Kidney (tissue), 14 donors: ENCODE measurements around the gene SLFN12L. TPM values are rescaled to one million over a fixed set of nuclear protein-coding genes. Genes with fewer than 3 reads are reported as not detected.

Source experiments
- DNase-seq, 5 donors: peaks; one replicate each; pipeline ENCODE4 v3.0.0-alpha.2; 2013 to 2020
- FAIRE-seq: peaks from 2 replicates; lab custom pipeline; 2012; peaks lifted over from hg19 to GRCh38; lab: Jason Lieb, UNC
- H3K27ac ChIP-seq, 2 donors: one replicate each; pipeline ENCODE4 v1.7.0; 2013; ENCODE audit warnings: low read depth in 2 of 2, low read length in 2 of 2, inconsistent platforms in 1 of 2
- H3K27me3 ChIP-seq: one replicate; pipeline ENCODE4 v1.7.1; 2013; ENCODE audit warnings: low read length, inconsistent platforms; ENCODE audit not compliant: control insufficient read depth, insufficient read depth
- H3K36me3 ChIP-seq, 3 donors: one replicate each; pipeline versions ENCODE4 v1.7.0 to v1.7.1; 2013; ENCODE audit warnings: low read length in 3 of 3, control low read depth in 1 of 3, inconsistent platforms in 1 of 3; ENCODE audit not compliant: insufficient read depth in 3 of 3, control insufficient read depth in 2 of 3
- H3K4me1 ChIP-seq, 3 donors: one replicate each; pipeline versions ENCODE4 v1.7.0 to v1.7.1; 2013; ENCODE audit warnings: low read length in 3 of 3, inconsistent platforms in 1 of 3, low read depth in 1 of 3; ENCODE audit not compliant: control insufficient read depth in 2 of 3, insufficient read depth in 2 of 3
- H3K4me3 ChIP-seq, 3 donors: one replicate each; pipeline versions ENCODE4 v1.7.0 to v1.8.1; 2013; ENCODE audit warnings: low read length in 3 of 3, control low read depth in 1 of 3, inconsistent platforms in 1 of 3
- H3K9ac ChIP-seq, 3 donors: one replicate each; pipeline versions ENCODE4 v1.7.0 to v1.7.1; 2013; ENCODE audit warnings: low read length in 3 of 3, control low read depth in 1 of 3, inconsistent platforms in 1 of 3
- H3K9me3 ChIP-seq, 3 donors: one replicate each; pipeline versions ENCODE4 v1.7.0 to v1.7.1; 2013; ENCODE audit warnings: low read length in 3 of 3, control low read depth in 1 of 3, inconsistent platforms in 1 of 3; ENCODE audit not compliant: control insufficient read depth in 2 of 3, insufficient read depth in 1 of 3
- CTCF ChIP-seq: IDR thresholded peaks from 3 replicates; pipeline ENCODE4 v1.5.1; 2012; ENCODE audit warnings: mild to moderate bottlenecking, moderate library complexity, borderline replicate concordance; ENCODE audit not compliant: insufficient read depth; ENCODE audit errors: extremely low read depth
- intact Hi-C: fragments of 100-400 bp; cut with DNase I; formaldehyde crosslinking; loops from one replicate; pipeline ENCODE4 v1.11.1; 2022
- polyA plus RNA-seq: library from polyadenylated mRNA; stranded (reverse); fragments of 350-450 nt; fragmentation: Illumina TruSeq; extraction: RNeasy Lipid Tissue Mini Kit (QIAGEN cat#74804); gene quantifications from one replicate; pipeline ENCODE4 v1.2.3, GENCODE V29; 2014; ENCODE audit warnings: low read depth, low replicate concordance; ENCODE audit not compliant: insufficient read depth
- total RNA-seq: library from RNA; stranded (reverse); fragmentation: NEBNext Ultra II Directional; extraction: Animal tissue kit (Norgen Biotek cat#: 25700); gene quantifications from one replicate; pipeline ENCODE4 v1.2.1, GENCODE V29; 2021
- donor health status: control.
- donor health status: control.
- donor health status: control.
- donor health status: control.
- donor health status: control.
- donor health status: DM: yes; HTN: yes; CAD: no.
- donor health status: Normal renal cell carcinoma (clear cell type).

Gene SLFN12L
- total and polyA plus RNA-seq, 2 donors from 2014 or later = 0.62 to 6.2 TPM

DNA sequence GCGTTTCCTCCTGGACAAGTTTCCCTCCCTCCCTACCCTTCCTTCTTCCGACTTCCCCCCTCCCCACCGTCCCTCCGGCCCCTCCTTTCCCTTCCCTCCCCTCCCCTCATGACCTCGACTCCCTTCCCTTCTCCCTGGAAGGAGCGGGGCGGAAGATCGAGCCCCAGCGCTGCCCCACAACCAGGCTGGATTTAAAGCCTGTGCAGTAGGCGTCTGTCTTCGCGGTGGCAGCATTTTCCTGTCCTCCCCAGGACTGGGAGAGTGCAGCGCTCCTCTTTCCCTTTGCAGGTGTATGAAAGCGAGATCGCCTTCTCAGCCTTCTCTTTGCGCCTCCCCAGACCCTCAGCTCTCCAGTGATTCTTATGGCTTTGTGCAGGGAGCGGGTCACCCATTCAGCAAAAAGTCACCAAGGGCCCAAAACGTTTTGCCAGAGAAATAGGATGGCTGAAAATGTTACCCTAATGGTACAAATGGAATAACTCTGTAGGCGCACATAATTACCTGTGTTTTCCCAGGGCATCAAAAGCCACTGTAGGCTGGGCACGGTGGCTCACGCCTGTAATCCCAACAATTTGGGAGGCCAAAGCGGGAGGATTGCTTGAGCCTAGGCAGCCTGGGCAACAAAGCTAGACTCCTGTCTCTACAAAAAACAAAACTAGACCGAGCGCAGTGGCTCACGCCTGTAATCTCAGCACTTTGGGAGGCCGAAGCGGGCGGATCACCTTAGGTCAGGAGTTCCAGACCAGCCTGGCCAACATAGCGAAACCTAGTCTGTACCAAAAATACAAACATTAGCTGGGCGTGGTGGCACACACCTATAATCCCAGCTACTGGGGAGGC lies 40.8 kb downstream of the SLFN12L start:
- no peaks in the 10 kb centered on the region for H3K36me3 ChIP-seq
- H3K27ac ChIP-seq = no peak overlapping the region
- no peak for DNase-seq
- no peak overlapping the region for H3K4me3 ChIP-seq
- no peaks in the 10 kb centered on the region for H3K9me3 ChIP-seq
- no peak for FAIRE-seq
- TF ChIP-seq CTCF = no peak
- H3K27me3 ChIP-seq = peaks cover 76% of the 10 kb centered on the region
- intact Hi-C loops = no loop called here
- peaks cover 0 to 3% (median 0%) of the 10 kb centered on the region in 3 donors for H3K4me1 ChIP-seq
- H3K9ac ChIP-seq = no peak overlapping the region

- FAIRE-seq = no peak
- no peak overlapping the region for H3K9ac ChIP-seq
- peaks cover 87% of the 10 kb centered on the region for H3K27me3 ChIP-seq
- TF ChIP-seq CTCF = no peak
- intact Hi-C loops = no loop called here
- no peak for DNase-seq
- H3K4me3 ChIP-seq = no peak overlapping the region
- peaks cover 0 to 3% (median 0%) of the 10 kb centered on the region in 3 donors for H3K4me1 ChIP-seq
- H3K27ac ChIP-seq = no peak overlapping the region
- H3K36me3 ChIP-seq = no peaks in the 10 kb centered on the region
- peaks cover 0 to 8% (median 0%) of the 10 kb centered on the region in 3 donors for H3K9me3 ChIP-seq
Measured at GRCh38 chr17:35493040-35493439, 44.4 kb downstream of the SLFN12L start.

- TF ChIP-seq CTCF = no peak
- Histone ChIP-seq H3K36me3 (no peaks in the 10 kb centered on the region), H3K27ac (no peak overlapping the region), H3K9me3 (peaks cover 0 to 8% (median 0%) of the 10 kb centered on the region in 3 donors), H3K4me1 (peaks cover 0 to 3% (median 0%) of the 10 kb centered on the region in 3 donors), H3K27me3 (peaks cover 82% of the 10 kb centered on the region), H3K9ac (no peak overlapping the region), H3K4me3 (no peak overlapping the region)
- DNase-seq (no peak), FAIRE-seq (no peak)
- intact Hi-C loops = no loop called here
Measured at GRCh38 chr17:35491417-35491816, 46.1 kb downstream of the SLFN12L start.
